HG03575 (cell line): ENCODE measurements around the gene AQP3.
"Not testable (repeated sequence)": the region's sequence is repeated elsewhere in the genome, so short reads cannot be mapped to it uniquely, and the experiment has no call there.

Experiments used
- ATAC-seq: cut with Tn5 transposase; IDR thresholded peaks from one replicate; pipeline ENCODE4 v1.9.1; 2021; ENCODE audit not compliant: unreplicated experiment, insufficient number of reproducible peaks, low FRiP score; ENCODE audit errors: extremely low read depth

Gene AQP3

GRCh38 chr9:33425128-33425533 lies 22.3 kb downstream of the AQP3 start:
- ATAC-seq: no peak

GRCh38 chr9:33424492-33424891 lies 22.9 kb downstream of the AQP3 start:
- not testable (repeated sequence) for ATAC-seq

- not testable (repeated sequence) for ATAC-seq
Observed at GRCh38 chr9:33424043-33424442, 23.4 kb downstream of the AQP3 start.

GRCh38 chr9:33419708-33420303 lies 27.6 kb downstream of the AQP3 start:
- ATAC-seq: no peak

- no peak for ATAC-seq
Observed at GRCh38 chr9:33418090-33418489, 29.3 kb downstream of the AQP3 start.

- ATAC-seq: no peak
Observed at GRCh38 chr9:33416996-33417395, 30.4 kb downstream of the AQP3 start.

- ATAC-seq: no peak
Observed at GRCh38 chr9:33415501-33416038, 31.8 kb downstream of the AQP3 start.

- no peak for ATAC-seq
Observed at GRCh38 chr9:33414889-33415500, 32.4 kb downstream of the AQP3 start.

GRCh38 chr9:33414268-33414667 lies 33.1 kb downstream of the AQP3 start:
- no peak for ATAC-seq

- ATAC-seq: no peak
Observed at GRCh38 chr9:33408087-33408486, 39.3 kb downstream of the AQP3 start.

GRCh38 chr9:33407061-33407460 lies 40.3 kb downstream of the AQP3 start:
- ATAC-seq: no peak

- no peak for ATAC-seq
Observed at GRCh38 chr9:33404788-33405362, 42.5 kb downstream of the AQP3 start.

- ATAC-seq: no peak
Observed at GRCh38 chr9:33403941-33404787, 43.2 kb downstream of the AQP3 start.

- ATAC-seq: not testable (repeated sequence)
Observed at GRCh38 chr9:33402371-33402770, 45.0 kb downstream of the AQP3 start, which contains the start of gene AQP7. TSS of gene AQP7 (minus strand) at chr9:33402568. CDS start at chr9:33401262, 1,306 bp downstream.

- ATAC-seq: not testable (repeated sequence)
Observed at GRCh38 chr9:33401809-33402208, 45.6 kb downstream of the AQP3 start.

- not testable (repeated sequence) for ATAC-seq
Observed at GRCh38 chr9:33399047-33399446, 48.3 kb downstream of the AQP3 start.

GRCh38 chr9:33397801-33398200 lies 49.6 kb downstream of the AQP3 start:
- not testable (repeated sequence) for ATAC-seq

- ATAC-seq: not testable (repeated sequence)
Observed at GRCh38 chr9:33395159-33395879, 52.1 kb downstream of the AQP3 start.

GRCh38 chr9:33393986-33394385 lies 53.4 kb downstream of the AQP3 start:
- ATAC-seq: not testable (repeated sequence)
